Jurkat, Clone E6-1 (cell line): ENCODE results near the gene OR2V1.

Source experiments
- DNase-seq: peaks from one replicate; pipeline ENCODE4 v3.0.0-alpha.2; 2011; ENCODE audit warnings: low read depth, low spot score
- H3K4me3 ChIP-seq: 2 replicates; pipeline ENCODE4 v1.5.1; 2011; ENCODE audit warnings: mild to moderate bottlenecking, low read length, control low read depth, moderate library complexity

The OR2V1 gene

DNA sequence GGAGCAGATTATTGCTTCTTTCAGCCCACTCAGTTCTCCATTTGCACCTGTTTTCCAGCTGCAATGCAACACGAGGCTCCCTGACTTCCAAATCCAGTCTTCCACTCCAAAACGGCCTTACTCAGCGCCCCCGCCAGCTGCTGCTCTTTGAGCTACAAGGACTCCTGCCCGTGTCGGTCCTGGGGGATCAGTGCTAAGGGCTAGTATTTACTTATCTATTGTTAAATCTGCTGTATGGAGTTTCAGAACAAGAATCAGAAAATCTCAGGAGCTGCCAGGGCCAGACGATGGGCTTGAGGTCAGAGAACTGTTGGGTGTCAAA lies 44.1 kb downstream of the OR2V1 start:
- no peak overlapping the region for H3K4me3 ChIP-seq
- DNase-seq: no peak

DNA sequence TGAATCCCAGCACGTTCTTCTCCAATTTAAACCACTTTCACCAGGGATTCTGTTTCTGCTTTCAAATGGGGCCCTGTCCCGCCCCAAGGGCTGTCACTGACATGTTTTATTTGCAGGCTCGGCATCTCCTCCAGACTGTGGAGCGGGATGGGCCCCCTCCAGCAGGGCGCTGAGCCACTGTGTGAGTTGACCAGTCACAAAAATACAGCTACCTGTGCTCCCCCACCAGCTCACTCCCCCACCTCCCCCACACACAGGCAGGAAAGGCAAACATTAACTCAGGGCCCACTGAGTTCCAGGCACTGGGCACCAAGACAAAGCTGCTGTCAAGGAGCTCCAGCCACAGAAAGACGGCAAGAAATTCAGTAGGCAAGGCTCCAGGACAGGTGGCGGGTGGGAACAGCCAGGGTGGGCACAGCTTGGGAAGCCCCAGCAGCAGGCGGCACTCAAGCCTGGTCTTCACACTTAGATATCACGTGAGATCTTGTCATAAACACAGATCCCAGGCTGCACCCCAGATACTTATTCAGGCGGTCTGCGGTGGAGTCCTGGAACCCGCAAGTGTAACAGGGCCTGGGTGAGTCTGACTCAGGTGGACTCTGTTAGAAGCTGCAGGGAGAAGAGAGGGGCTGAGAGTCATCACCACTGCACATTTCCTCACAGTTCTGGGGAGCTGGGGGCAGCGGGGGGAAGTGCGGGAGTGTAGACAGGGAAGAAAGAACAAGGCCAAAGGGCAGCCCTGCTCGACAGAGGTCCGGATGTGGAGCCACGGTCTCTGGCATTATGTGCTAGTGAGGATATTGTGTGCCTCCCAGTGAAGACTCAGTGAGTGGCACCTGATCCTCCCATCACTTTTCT lies 44.7 kb downstream of the OR2V1 start:
- no peak for DNase-seq
- no peak overlapping the region for H3K4me3 ChIP-seq

DNA sequence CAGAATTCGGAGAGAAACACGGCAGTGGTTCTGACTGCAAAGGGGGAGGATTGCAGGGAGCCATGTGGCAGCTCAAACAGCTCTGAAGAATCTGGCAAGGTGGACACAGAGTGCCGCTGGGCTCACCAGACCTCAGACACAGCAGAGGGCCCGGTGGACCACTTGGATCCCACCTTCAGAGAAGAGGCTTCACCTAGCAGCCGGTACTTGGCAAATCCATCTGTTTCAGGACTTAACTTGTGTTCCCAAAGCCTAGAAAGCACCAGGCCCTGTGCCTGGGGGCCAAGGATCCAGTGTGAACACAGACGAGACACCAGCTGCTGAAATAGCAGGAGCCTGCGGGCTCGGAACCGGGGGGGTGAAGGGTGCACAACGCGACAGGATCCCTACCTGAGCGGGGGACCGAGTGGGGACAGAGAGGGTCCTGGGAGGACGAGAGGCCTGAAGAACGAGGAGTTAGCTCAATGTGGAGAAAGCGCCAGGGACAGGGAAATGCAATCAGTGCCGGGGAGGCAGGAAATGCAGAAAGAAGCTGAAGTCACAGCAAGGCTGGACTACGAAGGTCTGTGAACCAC lies 46.3 kb downstream of the OR2V1 start:
- no peak for DNase-seq
- H3K4me3 ChIP-seq: no peak overlapping the region

DNA sequence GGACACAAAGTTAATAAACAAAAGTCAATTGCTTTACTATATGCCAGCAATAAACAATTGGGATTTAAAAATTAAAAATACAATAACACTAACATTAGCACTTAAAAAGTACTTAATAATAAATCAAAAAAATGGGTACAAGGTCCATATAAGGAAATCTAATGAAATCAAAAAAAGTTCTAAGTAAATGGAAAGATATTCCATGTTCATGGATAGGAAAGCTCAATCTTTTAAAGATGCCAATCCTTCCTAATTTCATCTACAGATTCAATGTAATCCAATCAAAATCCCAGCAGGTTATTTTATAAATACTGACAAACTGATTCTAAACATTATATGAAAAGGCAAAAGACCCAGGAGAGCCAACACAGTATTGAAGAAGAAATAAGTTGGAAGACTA lies 49.0 kb downstream of the OR2V1 start:
- H3K4me3 ChIP-seq: no peak overlapping the region
- DNase-seq: no peak

DNA sequence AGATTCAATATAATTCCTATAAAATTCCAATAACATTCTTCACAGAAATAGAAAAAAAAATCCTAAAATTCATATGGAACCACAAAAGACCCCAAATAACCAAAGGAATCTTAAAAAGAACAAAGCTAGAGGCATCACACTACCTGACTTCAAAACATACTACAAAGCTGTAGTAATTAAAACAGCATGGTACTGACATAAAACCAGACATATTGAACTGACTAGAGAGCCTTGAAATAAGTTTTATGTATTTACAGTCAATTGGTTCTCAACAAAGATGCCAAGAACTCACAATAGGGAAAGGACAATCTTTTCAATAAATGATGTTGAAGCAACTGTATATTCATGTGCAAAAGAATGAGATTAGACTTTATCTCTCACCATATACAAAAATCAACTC lies 54.0 kb downstream of the OR2V1 start:
- no peak for DNase-seq
- H3K4me3 ChIP-seq: no peak overlapping the region
